GM19193 (cell line): ENCODE data around the gene MACROD1.

Source experiments
- POLR2A ChIP-seq: IDR thresholded peaks from 4 replicates; pipeline ENCODE4 v1.6.1; 2011; ENCODE audit not compliant: insufficient read depth, insufficient read length; ENCODE audit errors: extremely low read depth

Gene MACROD1

DNA sequence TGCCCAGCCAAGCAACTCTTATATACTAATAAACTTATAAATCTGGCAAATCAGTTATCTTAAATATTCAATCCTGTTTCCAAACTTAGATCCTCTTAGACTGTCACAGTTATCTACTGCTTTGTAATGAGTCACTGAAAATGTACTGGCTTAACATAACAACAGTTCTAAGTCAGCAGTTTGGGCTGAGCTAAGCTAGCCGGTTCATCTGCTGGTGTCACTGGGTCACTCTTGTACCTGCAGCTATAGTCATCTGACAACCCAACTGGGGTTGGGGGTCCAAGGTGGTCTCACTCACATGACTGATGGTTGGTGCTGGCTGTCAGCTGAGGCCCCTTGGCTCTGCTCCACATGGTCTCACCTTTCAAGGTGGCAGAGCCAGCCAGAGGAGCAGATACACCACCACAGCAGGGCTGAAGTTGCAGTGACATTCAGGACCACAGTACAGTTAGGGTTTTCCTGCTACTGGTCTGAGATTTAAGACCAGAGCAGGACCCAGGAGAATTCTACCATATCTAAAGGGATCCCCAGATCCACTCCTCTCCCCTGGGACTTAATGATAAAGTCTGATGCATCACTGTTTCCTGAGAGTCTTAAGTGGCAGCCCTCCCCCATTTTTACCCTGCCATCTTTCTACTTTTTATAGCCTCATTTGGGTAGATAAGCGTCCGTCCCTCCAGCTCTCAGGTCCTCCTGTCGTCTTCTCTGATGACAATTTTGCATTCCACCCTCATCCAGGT lies 7.9 kb upstream of the MACROD1 start:
- TF ChIP-seq POLR2A: no peak

DNA sequence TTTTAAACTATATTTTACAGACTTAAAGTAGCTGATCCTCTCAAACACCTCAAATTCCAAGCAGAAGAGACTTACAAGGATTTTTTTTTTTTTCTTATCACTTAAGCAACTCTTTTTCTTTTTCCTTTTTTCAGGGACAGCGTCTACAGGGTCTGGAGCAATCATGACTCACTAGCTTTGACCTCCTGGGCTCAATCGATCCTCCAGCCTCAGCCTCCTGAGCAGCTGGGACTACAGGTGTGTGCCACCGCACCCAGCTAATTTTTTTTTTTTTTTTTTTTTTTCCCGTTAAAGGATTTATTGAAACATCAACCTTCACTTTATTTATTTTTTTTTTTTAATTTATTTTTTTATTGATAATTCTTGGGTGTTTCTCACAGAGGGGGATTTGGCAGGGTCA lies 4.5 kb upstream of the MACROD1 start:
- no peak for TF ChIP-seq POLR2A

DNA sequence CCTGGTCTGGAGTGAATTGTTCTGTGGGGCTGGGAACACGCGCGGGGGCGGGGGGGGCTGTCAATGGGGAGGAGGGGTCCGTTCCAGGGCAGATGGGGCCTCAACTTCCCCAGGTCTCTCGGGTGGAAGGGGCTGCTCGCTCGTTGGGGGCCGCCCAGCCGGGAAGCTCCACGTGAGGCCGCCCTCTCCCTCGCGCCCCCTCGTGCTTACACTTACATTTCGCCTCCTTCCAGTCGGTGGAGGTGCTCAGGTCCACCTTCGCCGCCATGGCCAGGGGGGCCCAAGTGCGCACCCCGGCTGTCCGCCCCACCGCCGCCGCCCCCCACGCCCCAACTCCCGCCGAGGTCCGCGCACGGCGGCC lies 452 bp downstream of the MACROD1 start:
- no peak for TF ChIP-seq POLR2A

DNA sequence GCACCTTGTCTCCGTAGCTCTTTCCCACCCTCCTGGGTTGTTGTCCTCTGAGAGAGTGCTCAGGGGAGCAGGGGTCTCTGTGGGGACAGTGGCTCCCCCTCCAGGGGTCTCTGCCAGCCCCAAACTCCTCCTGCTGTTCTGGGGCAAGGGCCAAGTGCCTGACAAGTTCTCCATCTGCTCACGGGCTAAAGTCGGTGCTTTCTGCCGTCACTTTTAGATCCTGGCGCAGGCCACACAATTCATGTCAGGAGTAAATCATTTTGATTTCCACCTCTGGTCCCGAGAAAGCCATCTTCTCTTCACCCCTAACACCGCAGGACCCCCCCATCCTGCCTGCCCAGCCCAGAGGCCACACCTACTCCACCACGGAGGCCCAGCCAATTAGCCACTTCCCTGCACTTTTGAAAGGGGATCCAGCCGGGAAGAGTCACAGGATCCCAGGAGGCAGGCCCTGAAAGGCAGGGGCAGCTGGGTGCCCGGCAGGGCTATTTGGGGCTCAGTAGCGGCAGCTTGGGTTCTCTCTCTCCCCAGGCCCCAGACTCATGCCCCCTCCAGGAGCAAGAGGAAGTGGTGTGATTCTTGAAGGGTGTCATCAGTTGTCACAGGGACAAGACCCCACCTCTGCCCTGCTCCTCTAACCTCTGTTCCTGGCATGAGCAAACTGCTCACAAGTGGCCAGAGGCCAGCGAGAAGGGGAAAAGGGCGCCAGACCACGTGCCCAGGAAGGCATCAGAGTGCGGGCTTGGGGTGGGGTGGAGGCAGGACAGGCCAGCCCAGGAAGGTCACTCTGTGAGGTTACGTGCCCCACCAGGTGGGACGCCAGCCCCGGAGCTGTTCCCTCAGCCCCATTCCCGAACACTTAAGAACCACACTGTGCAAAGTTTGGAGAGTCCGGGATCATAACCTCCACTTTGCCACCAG lies 1.3 kb downstream of the MACROD1 start:
- no peak for TF ChIP-seq POLR2A

DNA sequence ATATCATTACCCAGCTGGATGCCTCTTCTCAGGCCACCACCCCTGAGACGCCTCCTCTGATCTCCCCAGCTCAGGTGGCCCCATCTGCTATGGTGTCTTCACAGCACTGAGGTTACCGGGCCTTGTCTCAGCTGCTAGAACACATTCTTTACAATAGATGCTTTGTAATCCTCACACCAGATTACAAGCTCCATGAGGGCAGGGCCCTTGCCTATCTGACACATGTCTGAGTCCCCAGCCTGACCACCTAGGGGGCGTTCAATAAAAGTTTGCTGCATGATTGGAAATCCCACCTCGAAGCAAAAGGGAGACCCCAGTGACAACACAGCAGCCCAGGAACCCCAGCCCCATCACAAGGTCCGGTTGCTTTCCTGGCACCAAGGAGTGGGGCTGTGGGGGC lies 2.0 kb downstream of the MACROD1 start:
- no peak for TF ChIP-seq POLR2A

DNA sequence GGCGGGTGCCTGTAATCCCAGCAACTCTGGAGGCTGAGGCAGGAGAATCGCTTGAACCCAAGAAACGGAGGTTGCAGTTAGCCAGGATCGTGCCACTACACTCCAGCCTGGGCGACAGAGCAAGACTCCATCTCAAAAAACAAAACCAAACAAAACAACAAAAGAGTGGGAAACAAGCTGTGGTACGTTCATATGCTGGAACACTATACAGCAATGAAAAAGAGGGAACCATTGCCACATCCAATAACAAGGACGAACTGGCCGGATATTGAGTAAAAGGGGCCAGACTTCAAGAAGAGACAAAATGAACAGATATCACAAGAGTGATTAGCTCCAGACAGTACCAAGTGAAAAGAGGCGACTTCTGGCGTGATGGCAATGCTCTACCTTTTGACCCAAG lies 4.9 kb downstream of the MACROD1 start:
- no peak for TF ChIP-seq POLR2A

DNA sequence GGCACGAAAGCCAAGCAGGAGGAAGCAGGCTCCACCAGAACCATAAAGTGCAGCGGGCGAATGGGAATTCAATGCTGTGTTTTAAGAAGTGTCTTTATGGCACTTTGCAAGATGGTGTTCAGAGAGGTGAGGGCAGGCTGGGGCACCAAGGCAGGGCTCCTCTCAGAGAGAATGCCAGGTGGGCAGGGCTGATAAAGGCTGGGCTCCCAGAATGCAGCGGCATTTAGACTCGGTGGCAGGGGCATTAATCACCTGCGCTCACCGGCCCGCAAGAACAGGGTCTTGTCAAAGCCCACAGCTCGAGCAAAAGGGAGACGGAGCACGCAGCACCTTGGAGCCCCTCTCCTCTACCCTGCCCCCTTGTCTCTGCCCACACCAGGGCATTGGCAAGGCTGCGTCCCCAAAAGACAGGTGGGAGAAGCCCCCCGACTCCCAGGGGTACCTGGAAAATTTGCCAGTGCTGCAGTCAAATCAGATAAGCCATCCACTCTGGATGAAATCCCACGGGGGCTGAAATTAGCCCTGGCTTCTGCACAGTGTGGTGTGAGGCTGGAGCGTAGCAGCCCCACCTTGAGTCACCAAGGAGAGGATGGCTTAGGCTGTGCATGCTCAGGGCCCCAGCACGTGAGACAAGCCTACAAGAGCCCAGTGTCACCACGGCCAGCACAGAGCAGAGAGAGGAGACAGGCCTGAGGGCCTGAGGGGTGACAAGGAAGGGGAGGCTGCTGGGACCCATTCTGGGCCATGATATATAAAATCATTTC lies 8.1 kb downstream of the MACROD1 start:
- TF ChIP-seq POLR2A: no peak

DNA sequence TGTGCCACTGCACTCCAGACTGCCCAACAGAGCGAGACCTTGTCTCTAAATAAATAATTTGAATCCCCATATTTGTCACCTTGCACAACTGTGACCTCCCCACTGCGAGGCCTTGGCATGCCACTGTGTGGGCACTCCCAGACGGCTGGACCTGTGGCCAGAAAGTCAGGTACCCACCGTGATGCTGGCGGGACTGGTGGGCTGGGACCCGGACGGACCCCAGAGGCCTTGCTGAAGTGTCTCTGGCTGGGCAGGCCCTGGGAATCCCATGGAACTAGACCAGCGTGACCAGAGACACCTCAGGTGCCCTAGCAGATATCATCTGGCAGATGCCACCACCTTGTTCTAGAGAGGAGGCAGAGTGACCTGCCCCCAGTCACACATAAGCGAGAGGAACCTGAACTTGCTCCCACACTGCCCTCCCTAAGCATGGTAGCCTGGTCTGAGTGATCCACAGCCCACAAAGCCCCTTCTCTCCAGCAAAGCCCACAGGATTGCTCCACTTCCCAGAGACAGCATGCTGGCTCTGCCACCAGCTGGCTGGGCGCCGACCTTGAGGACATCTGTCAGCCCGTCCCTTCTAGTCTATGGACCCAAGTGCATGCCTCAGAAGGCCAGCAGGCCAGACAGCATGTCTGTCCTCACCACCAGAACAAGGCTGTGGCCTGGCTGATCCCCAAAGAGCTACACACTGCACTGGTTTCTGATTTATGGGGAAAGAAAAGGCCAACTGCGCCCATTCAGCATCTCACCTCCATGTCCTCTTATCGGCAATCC lies 9.5 kb downstream of the MACROD1 start:
- TF ChIP-seq POLR2A: no peak

DNA sequence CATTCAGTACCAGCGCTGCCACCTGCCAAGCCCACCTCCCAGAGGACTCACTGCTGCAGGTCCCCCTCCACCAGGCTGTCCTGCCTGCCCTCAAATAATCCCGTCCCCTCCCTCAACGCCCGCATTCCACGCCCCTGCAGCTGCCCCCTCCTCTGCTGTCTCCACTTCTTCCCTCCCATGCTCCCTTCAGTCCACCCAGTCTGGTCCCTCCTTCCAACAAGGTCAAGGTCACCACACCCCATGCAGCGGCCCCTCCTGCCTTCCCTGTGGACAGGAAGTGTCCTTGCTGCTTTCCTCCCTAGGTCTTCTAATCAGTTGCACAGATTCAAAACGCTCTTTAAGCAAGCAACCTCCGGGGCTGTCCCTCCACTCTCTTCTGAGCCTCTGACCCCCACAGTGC lies 12.1 kb downstream of the MACROD1 start:
- no peak for TF ChIP-seq POLR2A

DNA sequence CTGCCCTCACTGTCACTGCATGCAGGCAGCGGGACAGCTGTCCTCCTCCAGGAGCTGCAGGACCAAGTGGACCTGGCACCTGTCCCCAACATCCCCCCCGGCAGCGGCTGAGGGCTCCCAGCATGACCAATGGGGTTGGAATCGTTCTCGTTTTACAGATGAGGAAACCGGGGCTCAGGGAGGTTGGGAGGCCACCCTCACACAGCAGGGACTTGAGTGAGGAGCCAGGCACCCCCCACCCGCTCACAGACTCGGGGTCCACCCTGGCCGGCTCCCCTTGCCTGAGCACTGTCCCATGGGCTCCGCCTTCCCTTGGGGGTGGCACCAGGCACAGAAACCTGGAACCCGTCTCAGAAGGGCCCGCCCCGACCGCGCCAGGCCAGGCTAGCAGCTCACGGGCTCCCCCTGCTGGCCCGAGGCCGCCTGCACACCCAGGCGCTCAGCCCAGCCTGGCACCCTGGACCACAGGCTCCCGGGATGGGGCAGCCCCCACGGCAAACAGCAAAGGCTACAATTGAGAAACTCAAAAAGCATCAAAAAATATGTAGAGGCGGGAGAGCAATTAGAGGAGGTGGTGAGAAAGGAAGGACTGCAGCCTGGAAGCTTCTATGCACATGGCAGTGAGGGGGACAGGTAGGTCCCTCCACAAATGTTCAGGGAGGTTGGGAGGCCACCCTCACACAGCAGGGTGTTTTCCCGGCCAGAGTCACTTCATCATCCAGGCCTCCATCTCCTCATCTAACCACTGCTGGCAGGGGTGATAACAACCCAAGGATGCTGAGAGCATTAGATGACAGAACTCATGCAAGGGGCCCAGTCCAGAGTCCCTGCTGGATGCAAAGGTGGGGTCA lies 12.8 kb downstream of the MACROD1 start:
- TF ChIP-seq POLR2A: no peak

DNA sequence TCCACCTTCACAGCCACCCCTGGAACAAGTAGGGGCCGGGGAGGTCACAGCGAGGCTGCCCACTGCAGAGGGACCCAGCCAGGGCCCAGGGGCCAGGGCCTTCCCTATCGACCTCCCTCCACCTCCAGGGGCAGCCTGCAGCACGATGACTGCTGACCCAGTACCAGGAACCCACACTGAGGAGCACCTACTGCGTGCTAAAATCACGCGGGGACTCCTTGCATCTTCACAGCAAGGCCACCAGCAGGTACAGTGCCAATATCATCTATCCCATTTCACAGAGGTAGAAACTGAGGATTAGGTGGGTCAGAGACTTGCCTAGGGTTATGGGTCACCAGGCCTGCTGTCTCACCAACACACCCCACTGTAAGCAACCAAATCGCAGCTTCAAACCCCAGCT lies 14.6 kb downstream of the MACROD1 start:
- no peak for TF ChIP-seq POLR2A

DNA sequence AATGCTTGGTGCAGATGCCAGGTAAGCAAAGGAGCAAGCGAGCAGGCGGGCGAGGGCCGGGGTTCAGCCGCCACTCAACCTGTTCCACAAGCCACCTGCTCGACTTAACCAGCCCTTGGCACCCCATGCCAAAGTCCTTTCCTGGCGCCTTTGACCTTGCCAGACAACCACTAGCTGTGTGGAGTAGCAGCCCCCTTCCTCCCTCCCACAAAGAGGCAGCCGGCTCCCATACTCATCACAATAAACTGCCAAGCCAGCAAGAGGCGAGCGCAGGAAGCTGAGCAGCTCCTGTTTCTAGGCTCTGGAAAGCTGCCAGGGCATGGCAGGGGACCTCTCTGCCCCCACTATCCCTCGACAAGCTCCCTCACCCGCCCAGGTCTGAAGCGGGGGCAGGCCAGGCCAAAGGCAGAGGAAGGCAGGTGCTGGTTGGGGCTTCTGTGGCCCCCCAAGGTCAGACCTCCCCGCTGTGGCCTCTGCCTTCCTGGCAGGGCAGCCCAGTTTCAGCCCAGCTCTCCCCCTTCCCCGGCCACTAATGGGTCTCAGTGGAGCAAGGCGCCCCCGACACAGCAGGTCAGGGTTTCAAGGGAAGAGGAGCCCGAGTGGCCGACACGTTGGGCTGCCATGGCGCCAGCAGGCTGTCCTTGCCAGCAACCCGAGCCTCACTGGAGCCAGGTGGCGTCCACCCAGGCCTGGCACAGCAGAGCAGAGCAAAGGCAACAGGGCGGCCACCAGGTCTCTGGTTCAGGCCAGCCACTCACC lies 15.3 kb downstream of the MACROD1 start:
- TF ChIP-seq POLR2A: no peak

DNA sequence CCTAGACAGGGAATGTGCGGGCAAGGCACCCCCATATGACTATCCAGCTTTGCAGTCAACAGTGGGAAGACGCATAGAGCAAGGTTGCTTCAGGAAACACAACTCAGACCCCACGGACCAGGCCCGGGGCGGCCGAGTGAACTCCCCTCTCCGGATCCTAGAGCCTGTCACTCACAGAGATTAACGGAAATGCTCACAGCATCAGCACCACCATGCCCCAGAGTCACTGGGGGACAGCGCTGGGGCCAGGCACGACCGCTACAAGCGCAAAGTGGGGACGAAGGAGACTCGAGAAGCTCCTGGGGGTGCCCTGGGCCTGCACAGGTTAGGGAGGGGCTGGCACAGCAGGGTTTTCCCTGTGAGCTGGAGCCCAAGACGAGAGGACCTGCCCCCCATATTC lies 15.9 kb downstream of the MACROD1 start:
- TF ChIP-seq POLR2A: no peak
